ENCODE measurements around the gene RHOA.

RHOA gene

DNA sequence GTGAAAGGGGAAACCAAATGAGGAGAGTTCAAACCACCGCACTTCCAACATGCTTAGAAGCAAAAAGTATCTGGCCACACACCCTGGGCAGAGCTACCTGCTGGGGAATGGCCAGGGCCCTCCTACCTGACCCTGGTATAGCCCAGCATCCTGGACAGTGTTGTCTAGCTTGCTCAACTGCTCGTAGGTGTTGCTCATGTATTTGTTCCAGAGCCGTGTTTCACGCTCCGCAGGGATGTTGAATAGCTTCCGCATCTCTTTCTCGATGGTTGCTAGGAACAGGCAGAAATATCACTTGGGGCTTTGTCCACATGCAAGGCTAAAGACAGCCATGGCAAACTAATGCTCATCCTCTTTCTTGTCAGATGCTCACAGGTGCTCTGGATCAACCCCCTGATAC, 87.0 kb downstream of the RHOA start:
- DNase-seq (ENCODE audit: low spot score), result no peak

DNA sequence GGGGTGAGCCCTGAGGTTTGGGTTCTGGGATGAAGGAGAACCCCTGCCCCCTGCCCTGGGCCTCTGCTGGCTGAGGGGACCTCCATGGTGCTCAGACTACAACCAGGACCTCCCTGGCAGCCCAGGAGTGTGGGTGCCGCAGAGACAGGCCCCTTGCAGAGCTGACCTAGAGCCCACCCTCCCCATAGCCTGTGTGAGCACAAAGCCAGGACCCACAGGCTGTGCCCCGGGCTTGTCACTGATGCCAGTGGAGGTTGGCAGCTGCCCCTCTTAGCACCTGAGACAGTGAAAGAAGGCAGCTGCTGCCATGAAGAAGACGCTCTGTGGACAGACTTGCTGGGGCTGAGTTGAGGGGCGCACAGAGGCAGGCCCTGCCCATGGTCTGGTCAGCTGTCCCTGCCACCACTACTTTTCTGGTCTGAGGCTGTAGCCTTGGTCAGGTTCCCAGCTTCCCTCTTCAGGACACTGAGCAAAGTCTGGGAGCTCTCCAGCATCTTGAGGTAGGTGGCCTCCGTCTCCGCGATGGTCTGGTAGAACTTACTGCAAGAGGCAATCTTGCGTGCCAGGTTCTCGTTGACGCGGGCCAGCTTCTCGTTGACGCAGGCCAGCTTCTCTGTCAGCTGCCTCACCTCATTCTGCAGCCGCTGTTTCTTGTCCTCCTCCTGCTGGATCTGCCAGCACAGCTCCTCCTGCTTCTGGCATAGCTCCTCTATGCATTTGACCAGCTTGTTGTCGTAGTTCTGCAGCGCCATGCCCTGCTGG, 94.9 kb downstream of the RHOA start:
- no peak for DNase-seq (ENCODE audit: low spot score)

DNA sequence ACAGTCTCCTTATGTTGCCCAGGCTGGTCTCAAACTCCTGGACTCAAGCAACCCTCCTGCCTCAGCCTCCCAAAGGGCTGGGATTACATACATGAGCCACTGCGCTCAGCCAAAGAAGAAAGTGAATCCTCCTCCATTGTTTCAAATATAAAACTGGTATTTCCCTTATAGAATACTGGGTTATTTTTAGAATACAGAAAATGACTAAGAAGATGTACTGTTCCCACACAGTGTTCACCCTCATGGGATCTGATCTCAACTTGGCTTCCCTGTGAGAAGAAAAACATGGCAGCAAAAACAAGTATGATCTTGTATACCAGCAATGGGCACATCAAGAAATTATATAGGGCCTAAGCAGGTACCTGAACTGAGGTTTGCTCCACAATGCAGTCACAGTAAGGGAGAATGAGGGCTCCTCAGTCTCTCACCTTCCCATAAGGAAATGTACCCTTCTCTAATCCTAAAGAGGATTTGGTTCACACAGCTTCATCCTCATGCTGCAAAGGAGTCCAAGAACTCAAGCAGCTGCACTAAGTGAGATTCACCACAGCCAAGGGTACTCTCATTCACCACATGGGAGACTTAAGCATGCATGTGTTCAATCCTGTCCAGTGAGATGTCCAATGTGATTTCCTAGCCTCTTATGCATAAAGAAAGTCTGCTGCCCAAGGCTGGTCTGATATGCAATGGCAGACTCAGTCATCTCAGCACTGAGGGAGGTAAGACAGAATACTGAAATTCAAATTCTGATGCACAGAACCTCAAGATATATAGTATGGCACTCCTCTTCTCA, 97.7 kb downstream of the RHOA start:
- DNase-seq (ENCODE audit: low spot score), result no peak

DNA sequence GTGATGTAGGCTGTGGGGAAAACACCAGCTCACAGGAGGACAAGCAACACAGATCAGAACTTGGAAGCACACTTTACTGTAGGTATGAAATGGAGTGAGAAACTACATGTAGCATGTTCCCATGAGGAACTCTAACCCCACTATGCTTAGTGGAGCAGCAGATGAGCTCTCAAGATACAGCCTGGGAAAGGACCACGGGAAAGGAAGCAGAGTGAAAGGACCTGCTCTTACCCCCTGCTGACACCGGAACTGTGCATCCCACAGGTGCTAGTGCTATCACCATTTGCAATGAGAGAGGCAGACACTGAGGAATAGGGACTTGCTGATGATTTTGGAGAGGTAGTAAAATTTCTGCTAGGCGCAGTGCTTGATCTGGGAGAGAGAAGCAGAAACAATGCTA, 100.5 kb downstream of the RHOA start:
- no peak for DNase-seq (ENCODE audit: low spot score)

DNA sequence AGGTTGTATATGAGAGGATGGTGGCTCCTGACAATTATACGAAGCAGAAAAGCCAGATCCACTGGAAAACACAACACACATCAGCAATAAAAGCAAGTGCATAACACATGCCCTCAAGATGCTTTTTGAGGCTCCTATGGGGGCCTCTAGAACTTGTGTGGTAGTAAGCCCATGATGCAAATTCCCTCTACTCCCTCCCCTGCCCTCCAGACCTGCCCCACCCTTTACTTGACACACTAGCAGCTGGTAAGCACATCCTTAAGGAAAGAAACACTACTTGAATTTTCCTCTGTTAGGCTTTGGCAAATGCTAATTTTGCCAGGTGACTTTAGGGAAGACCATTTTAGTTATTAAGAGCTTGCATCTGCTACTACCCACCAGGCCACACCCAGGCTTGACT, 101.1 kb downstream of the RHOA start:
- no peak for DNase-seq (ENCODE audit: low spot score)
